MM.1S (cell line): ENCODE data around the gene STARD10.

Experiments used
- DNase-seq: peaks from one replicate; pipeline ENCODE4 v3.0.0-alpha.2; 2015
- H2AFZ ChIP-seq: fragments of 300-600 bp; sonication (generic); 2 replicates; pipeline ENCODE4 v1.6.0; 2016; ENCODE audit warnings: antibody characterized with exemption, low read length
- H3F3A ChIP-seq: fragments of 300-600 bp; sonication (generic); 2 replicates; pipeline ENCODE4 v1.6.1; 2016; ENCODE audit warnings: mild to moderate bottlenecking, antibody characterized with exemption, low read length, moderate library complexity, mixed read lengths; ENCODE audit not compliant: insufficient read depth
- H3K27ac ChIP-seq: fragments of 300-600 bp; sonication (generic); 2 replicates; pipeline ENCODE4 v1.5.1; 2016; ENCODE audit warnings: mild to moderate bottlenecking, low read length
- H3K27me3 ChIP-seq: fragments of 300-600 bp; sonication (generic); replicated peaks from 2 replicates; pipeline ENCODE4 v1.6.0; 2016; ENCODE audit warnings: low read length; ENCODE audit not compliant: insufficient read depth
- H3K36me3 ChIP-seq: fragments of 300-600 bp; sonication (generic); replicated peaks from 2 replicates; pipeline ENCODE4 v1.6.1; 2016; ENCODE audit warnings: mild to moderate bottlenecking, low read length, mixed read lengths; ENCODE audit not compliant: insufficient read depth
- H3K4me1 ChIP-seq: fragments of 300-600 bp; sonication (generic); 2 replicates; pipeline ENCODE4 v1.6.1; 2016; ENCODE audit warnings: low read length, mixed read lengths
- H3K4me2 ChIP-seq: fragments of 300-600 bp; sonication (generic); 2 replicates; pipeline ENCODE4 v1.6.0; 2016; ENCODE audit warnings: low read depth, low read length
- H3K4me3 ChIP-seq: fragments of 300-600 bp; sonication (generic); 2 replicates; pipeline ENCODE4 v1.5.1; 2016; ENCODE audit warnings: low read length, mixed read lengths
- H3K79me2 ChIP-seq: fragments of 300-600 bp; sonication (generic); 2 replicates; pipeline ENCODE4 v1.6.1; 2016; ENCODE audit warnings: mixed run types, low read length, mixed read lengths
- H3K9ac ChIP-seq: fragments of 300-600 bp; sonication (generic); 2 replicates; pipeline ENCODE4 v1.6.1; 2016; ENCODE audit warnings: low read length, mixed read lengths
- H3K9me2 ChIP-seq: fragments of 300-600 bp; sonication (generic); replicated peaks from 2 replicates; pipeline ENCODE4 v1.6.1; 2016; ENCODE audit warnings: mild to moderate bottlenecking, low read length, mixed read lengths; ENCODE audit not compliant: insufficient read depth
- H3K9me3 ChIP-seq: fragments of 300-600 bp; sonication (generic); replicated peaks from 2 replicates; pipeline ENCODE4 v1.6.1; 2016; ENCODE audit warnings: mild to moderate bottlenecking, low read length, mixed read lengths; ENCODE audit not compliant: insufficient read depth
- H4K20me1 ChIP-seq: fragments of 300-600 bp; sonication (generic); 2 replicates; pipeline ENCODE4 v1.6.1; 2016; ENCODE audit warnings: mild to moderate bottlenecking, low read length, moderate library complexity, mixed read lengths; ENCODE audit not compliant: insufficient read depth
- EZH2 ChIP-seq: fragments of 300-600 bp; sonication (generic); optimal IDR thresholded peaks from 2 replicates; pipeline ENCODE3; 2017; ENCODE audit warnings: low read depth, mild to moderate bottlenecking, antibody characterized with exemption, low read length, mixed read lengths
- EZH2phosphoT487 ChIP-seq: fragments of 300-600 bp; sonication (generic); IDR thresholded peaks from 2 replicates; pipeline ENCODE4 v1.6.1; 2018; ENCODE audit warnings: antibody characterized with exemption, low read length
- TF ChIP-seq, protein P1 (sequence below): fragments of 300-600 bp; sonication (generic); IDR thresholded peaks from 2 replicates; pipeline ENCODE4 v1.5.1; 2016; ENCODE audit warnings: antibody characterized with exemption, low read length, mixed read lengths

Gene STARD10

DNA sequence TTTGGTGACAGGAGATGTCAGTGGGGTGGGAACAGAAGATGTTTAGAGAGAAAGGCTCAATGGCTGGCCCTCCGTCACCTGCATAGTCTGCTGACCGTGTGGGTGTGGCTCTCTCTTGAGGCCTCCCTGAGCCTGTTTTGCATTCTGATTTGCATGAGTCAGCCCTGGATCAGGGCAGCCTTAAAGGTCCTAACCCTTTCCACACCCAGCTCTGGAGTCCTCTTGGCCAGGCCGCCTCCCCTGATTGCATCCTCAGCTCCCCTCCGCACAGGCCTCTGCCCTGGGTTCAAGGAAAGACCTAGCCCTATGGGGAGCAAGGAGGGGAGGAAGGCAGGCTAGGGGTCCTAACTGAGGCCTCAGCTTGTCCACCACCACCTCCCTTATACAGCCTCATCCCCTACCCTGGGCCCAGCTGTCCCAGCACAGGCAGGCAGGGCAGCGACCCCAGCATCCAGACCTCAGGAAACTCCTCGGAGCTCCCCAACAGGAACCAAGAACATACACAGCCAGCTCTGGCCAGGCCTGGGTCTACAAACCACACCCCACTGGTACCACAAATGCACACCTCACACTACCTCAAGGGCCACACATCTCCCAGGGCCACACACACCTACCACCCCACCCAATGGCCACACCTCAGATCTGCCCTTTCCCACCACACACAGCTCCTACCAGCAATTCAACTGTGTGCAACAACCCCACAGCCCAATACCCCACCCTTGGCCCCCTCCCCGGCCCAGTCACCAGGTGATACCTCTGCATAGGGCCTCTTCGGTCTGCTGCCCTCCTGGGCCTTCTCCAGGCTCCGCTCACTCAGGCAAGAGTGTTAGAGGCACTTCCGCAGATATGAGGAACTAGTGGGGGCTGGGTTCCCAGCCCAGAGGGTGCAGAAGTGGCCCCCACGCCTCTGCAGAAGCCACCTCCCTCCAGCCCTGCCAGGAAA is 55.4 kb downstream of the STARD10 start:
- Histone ChIP-seq H3K9me2 (no peaks in the 10 kb centered on the region), H3K79me2 (no peaks in the 10 kb centered on the region), H3K9ac (no peak overlapping the region), H3K36me3 (no peaks in the 10 kb centered on the region), H3K4me1 (no peaks in the 10 kb centered on the region), H3K27me3 (no peaks in the 10 kb centered on the region), H3F3A (no peaks in the 10 kb centered on the region), H4K20me1 (no peaks in the 10 kb centered on the region), H2AFZ (no peak overlapping the region), H3K4me2 (no peak overlapping the region), H3K4me3 (no peak overlapping the region), H3K27ac (no peak overlapping the region), H3K9me3 (no peaks in the 10 kb centered on the region)
- TF ChIP-seq EZH2 = no peak
- DNase-seq = no peak

DNA sequence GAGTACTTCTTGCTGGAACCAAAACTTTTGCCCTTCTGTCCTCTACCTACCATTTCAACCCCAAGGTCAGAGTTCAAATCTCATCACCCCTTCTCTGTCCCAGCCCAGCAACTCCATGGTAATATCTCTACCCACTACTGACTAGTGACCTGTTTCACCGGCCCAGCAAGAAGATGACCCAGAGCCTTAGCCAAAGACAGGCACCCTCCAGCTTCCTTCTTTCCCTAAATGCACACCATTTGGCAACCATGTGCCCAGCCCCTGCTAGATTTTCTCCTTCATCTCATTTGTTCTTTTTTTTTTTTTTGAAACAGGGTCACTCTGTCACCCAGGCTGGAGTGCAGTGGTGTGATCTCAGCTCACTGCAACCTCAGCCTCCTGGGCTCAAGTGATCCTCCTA is 56.5 kb downstream of the STARD10 start:
- no peaks in the 10 kb centered on the region for H3K27me3 ChIP-seq
- TF ChIP-seq EZH2phosphoT487 = no peak
- TF ChIP-seq EZH2 = no peak
- TF ChIP-seq, protein P1, sequence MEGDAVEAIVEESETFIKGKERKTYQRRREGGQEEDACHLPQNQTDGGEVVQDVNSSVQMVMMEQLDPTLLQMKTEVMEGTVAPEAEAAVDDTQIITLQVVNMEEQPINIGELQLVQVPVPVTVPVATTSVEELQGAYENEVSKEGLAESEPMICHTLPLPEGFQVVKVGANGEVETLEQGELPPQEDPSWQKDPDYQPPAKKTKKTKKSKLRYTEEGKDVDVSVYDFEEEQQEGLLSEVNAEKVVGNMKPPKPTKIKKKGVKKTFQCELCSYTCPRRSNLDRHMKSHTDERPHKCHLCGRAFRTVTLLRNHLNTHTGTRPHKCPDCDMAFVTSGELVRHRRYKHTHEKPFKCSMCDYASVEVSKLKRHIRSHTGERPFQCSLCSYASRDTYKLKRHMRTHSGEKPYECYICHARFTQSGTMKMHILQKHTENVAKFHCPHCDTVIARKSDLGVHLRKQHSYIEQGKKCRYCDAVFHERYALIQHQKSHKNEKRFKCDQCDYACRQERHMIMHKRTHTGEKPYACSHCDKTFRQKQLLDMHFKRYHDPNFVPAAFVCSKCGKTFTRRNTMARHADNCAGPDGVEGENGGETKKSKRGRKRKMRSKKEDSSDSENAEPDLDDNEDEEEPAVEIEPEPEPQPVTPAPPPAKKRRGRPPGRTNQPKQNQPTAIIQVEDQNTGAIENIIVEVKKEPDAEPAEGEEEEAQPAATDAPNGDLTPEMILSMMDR = no peak
- no peak overlapping the region for H3K4me2 ChIP-seq
- no peaks in the 10 kb centered on the region for H3K9me2 ChIP-seq
- H3K27ac ChIP-seq = no peak overlapping the region
- no peak for DNase-seq
- no peaks in the 10 kb centered on the region for H3K4me1 ChIP-seq
- H3K9me3 ChIP-seq = no peaks in the 10 kb centered on the region
- no peak overlapping the region for H3K4me3 ChIP-seq
- no peaks in the 10 kb centered on the region for H3K79me2 ChIP-seq
- no peaks in the 10 kb centered on the region for H3K36me3 ChIP-seq
- no peak overlapping the region for H3K9ac ChIP-seq
- H2AFZ ChIP-seq = no peak overlapping the region
- no peaks in the 10 kb centered on the region for H3F3A ChIP-seq
- no peaks in the 10 kb centered on the region for H4K20me1 ChIP-seq

DNA sequence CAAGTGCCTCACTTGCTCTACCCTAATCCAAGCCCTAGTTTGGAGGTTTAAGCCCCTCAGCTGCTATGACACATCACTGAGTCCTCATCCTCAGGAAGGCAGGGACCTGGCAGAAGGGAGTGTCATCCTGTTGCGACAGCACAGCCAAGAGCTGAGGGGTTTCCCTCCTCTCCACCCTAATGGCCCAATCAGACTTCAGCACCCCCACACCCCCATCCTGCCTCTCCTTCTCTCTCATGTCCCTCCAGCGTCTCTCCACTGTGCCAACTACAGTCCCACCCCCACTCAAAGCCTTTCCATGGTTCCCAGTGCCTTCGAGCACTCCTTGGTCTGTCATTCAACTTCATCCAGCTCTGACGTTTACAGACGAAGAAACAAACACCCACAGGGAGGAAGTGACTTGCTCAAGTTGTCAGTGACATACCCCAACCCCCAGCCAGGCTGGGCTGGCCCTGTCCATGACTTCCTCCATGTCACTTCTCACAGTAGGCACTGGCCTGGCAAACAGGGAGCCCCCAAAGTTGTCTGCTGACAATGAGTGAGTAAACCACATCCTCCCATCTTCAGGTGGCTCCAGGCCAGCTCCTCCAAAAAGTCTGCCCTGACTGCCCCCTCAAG is 57.3 kb downstream of the STARD10 start:
- Histone ChIP-seq H3K4me1 (no peaks in the 10 kb centered on the region), H2AFZ (no peak overlapping the region), H3K4me2 (no peak overlapping the region), H3K36me3 (no peaks in the 10 kb centered on the region), H3K4me3 (no peak overlapping the region), H3K9ac (no peak overlapping the region), H4K20me1 (no peaks in the 10 kb centered on the region), H3K9me2 (no peaks in the 10 kb centered on the region), H3K27me3 (no peaks in the 10 kb centered on the region), H3K9me3 (no peaks in the 10 kb centered on the region), H3K27ac (no peak overlapping the region), H3K79me2 (no peaks in the 10 kb centered on the region), H3F3A (no peaks in the 10 kb centered on the region)
- no peak for DNase-seq
- TF ChIP-seq EZH2phosphoT487 (no peak), EZH2 (no peak)
- TF ChIP-seq, protein P1 = no peak
